DMS153 treated with DMSO at 0.1 percent for 48 hours (cell line): Measurements from ENCODE around the gene MRC2.

Experiments
- DNase-seq: peaks from one replicate; lab custom pipeline; 2025; ENCODE audit not compliant: unreplicated experiment; lab: John Stamatoyannopoulos, UW

The MRC2 gene

GRCh38 chr17:62631936-62632924, 4.8 kb downstream of the MRC2 start:
- no peak for DNase-seq

DNA sequence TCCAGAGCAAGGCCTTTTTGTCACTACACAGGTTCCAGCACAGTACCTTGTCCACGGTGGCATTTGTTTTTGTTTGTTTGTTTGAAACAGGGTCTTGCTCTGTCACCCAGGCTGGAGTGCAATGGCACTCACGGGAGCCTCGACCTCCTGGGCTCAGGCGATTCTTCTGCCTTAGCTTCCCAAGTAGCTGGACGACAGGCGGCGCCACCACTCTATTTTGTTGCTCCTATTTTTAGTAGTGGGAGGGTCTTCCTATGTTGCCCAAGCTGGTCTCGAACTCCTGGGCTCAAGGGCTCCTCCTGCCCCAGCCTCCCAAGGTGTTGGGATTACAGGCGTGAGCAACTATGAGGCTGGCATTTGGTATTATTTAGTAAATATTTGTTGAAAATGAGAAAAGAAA, 10.3 kb downstream of the MRC2 start:
- no peak for DNase-seq

DNA sequence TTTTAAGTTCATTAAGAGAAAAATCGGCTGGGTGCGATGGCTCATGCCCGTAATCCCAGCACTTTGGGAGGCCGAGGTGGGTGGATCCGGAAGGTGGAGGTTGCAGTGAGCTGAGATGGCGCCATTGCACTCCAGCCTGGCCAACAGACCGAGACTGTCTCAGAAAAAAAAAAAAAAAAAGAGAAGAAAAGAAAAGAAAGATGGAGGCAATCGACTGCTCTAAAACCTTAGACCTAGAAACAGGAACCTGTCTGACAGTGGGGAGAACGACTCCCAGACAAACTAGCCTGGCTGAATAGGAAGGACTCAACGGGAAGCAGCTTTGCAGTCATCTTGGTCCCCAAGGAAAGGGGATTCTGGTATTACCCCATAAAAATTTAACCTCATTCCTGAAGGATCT, 13.7 kb downstream of the MRC2 start:
- DNase-seq, result no peak

- DNase-seq, result no peak
Measured at GRCh38 chr17:62641951-62642350, 14.5 kb downstream of the MRC2 start.

DNA sequence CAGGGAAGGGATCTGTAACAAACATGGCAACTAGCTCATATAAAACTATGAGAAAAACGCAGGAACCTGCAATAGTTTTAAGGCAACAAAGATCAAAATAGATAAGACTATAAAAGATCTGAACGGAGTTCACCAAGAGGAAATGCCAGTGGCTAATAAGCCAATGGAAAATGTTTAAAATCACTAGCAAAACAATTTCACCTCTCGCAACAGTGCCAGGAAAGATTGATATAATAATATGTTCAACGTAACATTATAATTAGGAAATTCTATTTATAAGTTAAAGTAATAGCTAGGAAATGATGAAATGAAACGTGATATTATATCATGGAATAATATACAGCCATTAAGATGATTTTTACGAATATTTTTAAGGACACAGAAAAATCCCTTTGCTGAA, 16.0 kb downstream of the MRC2 start:
- DNase-seq, result no peak

DNA sequence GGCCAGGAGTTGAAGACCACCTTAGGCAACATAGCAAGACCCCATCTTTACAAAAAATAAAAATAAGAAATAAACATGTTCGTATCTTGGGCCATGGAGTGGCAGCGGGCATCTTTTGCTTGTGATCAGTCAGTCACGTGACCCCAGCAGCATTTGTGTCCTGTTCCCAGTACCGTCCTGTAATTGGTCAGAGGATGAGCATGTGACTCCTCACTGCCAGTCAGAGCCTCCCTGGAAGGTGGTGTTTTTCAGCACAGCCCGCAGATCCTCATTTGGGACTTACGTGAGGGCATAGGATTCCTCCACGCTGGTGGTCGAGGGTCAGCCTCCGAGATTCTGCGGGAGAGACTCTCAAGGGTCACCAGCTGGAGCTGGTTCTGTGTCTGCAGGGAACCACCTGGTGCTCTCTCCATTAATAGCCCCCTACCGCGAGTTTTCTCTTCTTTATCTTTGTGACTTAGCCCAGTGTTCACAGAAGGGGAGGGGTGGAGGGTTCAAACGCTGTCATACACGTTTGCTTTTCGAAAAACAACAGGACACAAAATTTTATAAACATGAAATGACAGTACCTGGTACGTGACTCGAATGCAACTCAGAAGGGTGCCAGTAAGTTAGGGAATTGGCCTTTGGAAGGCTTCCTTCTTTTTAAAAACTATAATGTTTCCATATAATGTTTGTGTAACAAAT, 17.2 kb downstream of the MRC2 start:
- no peak for DNase-seq

- no peak for DNase-seq
Measured at GRCh38 chr17:62648251-62648955, 20.9 kb downstream of the MRC2 start.

GRCh38 chr17:62648956-62649294, 21.5 kb downstream of the MRC2 start:
- DNase-seq, result no peak

- no peak for DNase-seq
Measured at GRCh38 chr17:62649570-62649969, 22.1 kb downstream of the MRC2 start.

- no peak for DNase-seq
Measured at GRCh38 chr17:62650587-62650986, 23.1 kb downstream of the MRC2 start.

DNA sequence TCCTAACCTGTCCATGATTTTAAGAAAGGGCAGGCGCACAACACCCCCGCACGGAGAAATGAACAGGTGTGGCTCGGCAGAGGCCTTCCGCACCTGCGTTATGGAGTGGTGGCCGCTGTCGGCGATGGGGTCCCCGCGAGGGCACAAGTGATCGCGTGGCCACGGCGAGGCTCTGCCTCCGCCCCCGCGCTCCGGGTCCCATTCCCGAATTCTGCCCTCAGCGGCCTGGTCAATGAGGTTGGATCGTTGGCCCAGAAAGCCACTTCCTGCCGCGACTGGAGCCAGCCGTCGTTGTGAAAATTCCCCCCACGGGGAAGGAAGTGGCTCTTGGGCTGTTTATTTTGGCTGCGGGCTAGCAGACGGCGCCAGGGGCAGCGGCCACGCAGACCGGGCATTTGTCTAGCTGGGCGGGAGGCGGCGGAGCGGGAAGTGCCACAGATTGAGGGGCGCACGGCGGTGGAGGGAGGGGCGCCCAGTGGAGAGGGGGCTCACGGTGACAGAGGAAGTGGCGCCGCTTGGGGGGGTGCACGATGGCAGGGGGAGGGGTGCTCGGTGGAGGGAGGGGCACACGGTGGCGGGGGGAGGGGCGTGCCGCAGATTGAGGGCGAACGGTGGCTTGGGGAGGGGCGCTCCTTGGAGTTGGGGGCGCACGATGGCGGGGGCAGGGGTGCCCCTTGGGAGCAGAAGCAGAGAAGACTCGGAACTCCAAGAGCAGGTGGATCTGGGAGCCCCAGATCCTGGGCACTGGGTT, 25.0 kb downstream of the MRC2 start:
- peak; percentile 81 for DNase-seq

- peak; percentile 95 for DNase-seq
Measured at GRCh38 chr17:62653002-62653825, 25.7 kb downstream of the MRC2 start.

DNA sequence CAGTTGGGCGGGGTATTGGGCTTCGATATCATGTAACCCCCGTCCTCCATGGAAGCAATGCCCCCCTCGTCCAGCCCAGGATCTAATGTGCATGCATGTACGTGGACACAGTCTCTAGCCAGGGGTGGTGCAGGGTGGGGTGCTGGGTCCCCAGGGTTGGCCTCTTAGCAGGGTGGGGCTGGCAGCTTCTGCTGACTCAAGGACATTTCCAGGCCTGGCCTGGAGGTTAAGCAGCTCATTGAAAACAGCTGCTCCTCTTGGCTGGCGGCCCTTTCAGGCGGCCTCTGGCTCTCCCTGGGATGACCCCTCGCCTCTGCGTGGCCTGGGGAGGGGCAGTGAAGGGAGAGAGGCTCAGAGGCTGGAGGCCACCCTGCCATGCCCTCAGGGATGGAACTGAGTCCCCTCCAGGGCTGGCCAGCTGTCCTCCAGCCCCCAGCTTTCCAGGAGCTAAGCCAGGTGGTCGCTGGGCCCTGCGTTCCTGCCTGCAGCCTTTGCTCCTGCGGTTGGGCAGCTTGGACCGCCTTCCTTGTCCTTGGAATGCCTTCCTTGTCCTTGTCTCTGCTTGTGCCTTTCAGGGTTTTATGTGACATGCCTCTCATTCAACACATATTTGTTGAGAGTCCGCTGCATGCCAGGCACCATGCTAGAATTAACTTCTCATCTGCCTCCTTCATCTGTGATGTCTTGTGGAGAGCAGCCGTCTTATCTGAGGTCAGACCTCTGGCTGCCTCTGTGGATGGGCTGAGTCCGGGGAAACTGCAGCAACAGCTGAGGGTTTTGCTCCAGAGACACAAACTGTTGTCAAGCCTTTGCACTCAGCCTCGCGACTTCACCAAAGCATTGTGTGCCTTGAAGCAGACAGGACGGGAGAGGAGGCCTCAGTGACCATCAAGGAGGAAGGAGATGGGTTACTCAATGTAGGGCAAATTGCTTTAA, 26.6 kb downstream of the MRC2 start:
- DNase-seq, result no peak

DNA sequence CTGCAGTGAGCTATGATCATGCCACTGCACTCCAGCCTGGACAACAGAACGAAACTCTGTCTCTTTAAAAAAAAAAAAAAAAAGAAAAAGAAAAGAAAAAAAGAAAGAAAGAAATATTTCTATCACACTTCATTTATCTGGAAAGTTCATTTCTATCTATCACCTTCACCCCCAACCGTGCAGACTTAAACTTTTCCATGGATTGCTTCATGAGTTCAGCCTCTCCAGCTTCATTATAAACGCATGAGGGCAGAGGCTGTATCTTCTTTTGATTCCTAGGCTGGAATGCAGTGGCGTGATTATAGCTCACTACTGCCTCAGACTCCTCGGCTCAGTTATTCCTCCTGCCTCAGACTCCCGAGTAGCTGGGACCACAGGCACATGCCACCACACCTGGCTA, 28.2 kb downstream of the MRC2 start:
- DNase-seq, result no peak

- DNase-seq, result no peak
Measured at GRCh38 chr17:62656446-62656845, 29.0 kb downstream of the MRC2 start.

DNA sequence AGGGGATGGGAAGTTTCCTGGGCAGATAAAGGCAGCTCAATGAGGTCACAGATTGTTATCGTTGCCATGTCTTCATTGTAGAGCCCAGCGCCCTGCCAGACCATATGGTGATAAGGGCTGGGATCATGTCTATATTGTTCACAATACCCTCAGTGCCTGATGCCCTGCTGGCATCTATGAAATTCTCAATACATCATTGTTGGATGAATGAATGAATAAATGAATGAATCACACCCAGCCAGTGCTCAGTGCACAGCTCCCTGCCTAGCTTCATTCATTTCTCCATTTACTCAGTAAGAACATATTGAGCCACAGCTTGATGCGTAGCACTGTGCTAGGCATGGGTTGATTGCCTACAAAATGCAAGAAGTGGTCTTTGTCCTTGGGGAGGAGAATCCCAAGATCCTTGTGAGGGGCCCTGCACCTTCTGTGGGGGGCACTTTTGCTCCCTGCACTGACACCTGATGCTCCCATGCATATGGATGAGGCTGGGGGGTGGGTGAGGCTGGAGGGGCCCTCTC, 29.7 kb downstream of the MRC2 start:
- no peak for DNase-seq

DNA sequence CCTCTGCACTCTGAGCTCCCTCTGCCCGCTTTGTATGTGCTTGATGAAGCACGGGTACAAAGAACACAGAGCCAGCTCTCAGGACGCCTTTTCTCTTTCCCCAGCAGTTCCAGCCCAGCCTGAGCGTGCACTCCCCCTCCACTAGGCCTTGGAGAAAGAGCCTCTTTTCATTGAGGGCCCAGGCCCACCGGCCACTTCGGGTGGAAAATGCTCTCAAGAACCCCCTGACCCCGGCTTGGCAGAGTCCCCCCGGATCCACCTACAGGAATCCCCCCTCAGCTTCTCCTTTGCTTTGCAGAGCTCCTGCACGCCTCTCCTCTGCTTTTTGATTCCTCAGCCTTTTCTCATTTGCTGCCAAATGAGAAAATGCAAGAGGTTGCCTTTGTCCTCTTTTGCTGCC, 30.2 kb downstream of the MRC2 start:
- DNase-seq, result no peak

- DNase-seq, result no peak
Measured at GRCh38 chr17:62658136-62658920, 30.9 kb downstream of the MRC2 start.
